ENCODE measurements around the gene CDH12. TPM values are rescaled to one million over a fixed set of nuclear protein-coding genes. Genes with fewer than 3 reads are reported as not detected.

Gene CDH12
- total RNA-seq, 4 donors from 2014 or later, result not detected

GRCh38 chr5:22390888-22391287, 462.3 kb downstream of the CDH12 start:
- Histone ChIP-seq H3K9me3 (no peaks in the 10 kb centered on the region), H3K27ac (no peak overlapping the region), H3K4me1 (no peaks in the 10 kb centered on the region), H3K4me3 (no peak overlapping the region), H3K36me3 (no peaks in the 10 kb centered on the region), H3K27me3 (no peaks in the 10 kb centered on the region)
- TF ChIP-seq POLR2A (IDR thresholded peaks at IDR 0.05), result no peak
- TF ChIP-seq, protein P1, sequence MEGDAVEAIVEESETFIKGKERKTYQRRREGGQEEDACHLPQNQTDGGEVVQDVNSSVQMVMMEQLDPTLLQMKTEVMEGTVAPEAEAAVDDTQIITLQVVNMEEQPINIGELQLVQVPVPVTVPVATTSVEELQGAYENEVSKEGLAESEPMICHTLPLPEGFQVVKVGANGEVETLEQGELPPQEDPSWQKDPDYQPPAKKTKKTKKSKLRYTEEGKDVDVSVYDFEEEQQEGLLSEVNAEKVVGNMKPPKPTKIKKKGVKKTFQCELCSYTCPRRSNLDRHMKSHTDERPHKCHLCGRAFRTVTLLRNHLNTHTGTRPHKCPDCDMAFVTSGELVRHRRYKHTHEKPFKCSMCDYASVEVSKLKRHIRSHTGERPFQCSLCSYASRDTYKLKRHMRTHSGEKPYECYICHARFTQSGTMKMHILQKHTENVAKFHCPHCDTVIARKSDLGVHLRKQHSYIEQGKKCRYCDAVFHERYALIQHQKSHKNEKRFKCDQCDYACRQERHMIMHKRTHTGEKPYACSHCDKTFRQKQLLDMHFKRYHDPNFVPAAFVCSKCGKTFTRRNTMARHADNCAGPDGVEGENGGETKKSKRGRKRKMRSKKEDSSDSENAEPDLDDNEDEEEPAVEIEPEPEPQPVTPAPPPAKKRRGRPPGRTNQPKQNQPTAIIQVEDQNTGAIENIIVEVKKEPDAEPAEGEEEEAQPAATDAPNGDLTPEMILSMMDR (IDR thresholded peaks at IDR 0.05 in 4 of 5, conservative IDR thresholded peaks at IDR 0.05 in 1 of 5), result no peak
- intact Hi-C loops (cut with DNase I; ENCODE audit: low total_unique reads) (no loop called here), in situ Hi-C loops (cut with MboI; ENCODE audit: low sequenced_read_pairs in 4 of 4) (no loop called here)
- ATAC-seq, result no peak
- DNase-seq, result no peak

- in situ Hi-C loops (cut with MboI; ENCODE audit: low sequenced_read_pairs in 4 of 4) (no loop called here), intact Hi-C loops (cut with DNase I; ENCODE audit: low total_unique reads) (no loop called here)
- no peak for ATAC-seq
- Histone ChIP-seq H3K27ac (no peak overlapping the region), H3K36me3 (no peaks in the 10 kb centered on the region), H3K27me3 (no peaks in the 10 kb centered on the region), H3K4me3 (no peak overlapping the region), H3K9me3 (no peaks in the 10 kb centered on the region), H3K4me1 (no peaks in the 10 kb centered on the region)
- TF ChIP-seq, protein P1 (IDR thresholded peaks at IDR 0.05 in 4 of 5, conservative IDR thresholded peaks at IDR 0.05 in 1 of 5), result no peak
- TF ChIP-seq POLR2A (IDR thresholded peaks at IDR 0.05), result no peak
- no peak for DNase-seq
Measured at GRCh38 chr5:22372826-22373660, 480.1 kb downstream of the CDH12 start.

- in situ Hi-C loops (cut with MboI; ENCODE audit: low sequenced_read_pairs in 4 of 4), result no loop called here
- no peak for ATAC-seq
- Histone ChIP-seq H3K4me3 (no peak overlapping the region), H3K36me3 (no peaks in the 10 kb centered on the region), H3K27ac (no peak overlapping the region), H3K4me1 (no peaks in the 10 kb centered on the region), H3K27me3 (no peaks in the 10 kb centered on the region), H3K9me3 (no peaks in the 10 kb centered on the region)
- TF ChIP-seq, protein P1 (IDR thresholded peaks at IDR 0.05 in 4 of 5, conservative IDR thresholded peaks at IDR 0.05 in 1 of 5), result no peak
- TF ChIP-seq POLR2A (IDR thresholded peaks at IDR 0.05), result no peak
- intact Hi-C loops (cut with DNase I; ENCODE audit: low total_unique reads), result no loop called here
- no peak for DNase-seq
Measured at GRCh38 chr5:22372376-22372775, 480.8 kb downstream of the CDH12 start.

GRCh38 chr5:22354956-22355355, 498.2 kb downstream of the CDH12 start:
- ATAC-seq (no peak), DNase-seq (no peak)
- Histone ChIP-seq H3K27ac (no peak overlapping the region), H3K4me3 (no peak overlapping the region), H3K36me3 (no peaks in the 10 kb centered on the region), H3K27me3 (no peaks in the 10 kb centered on the region), H3K4me1 (no peaks in the 10 kb centered on the region), H3K9me3 (no peaks in the 10 kb centered on the region)
- in situ Hi-C loops (cut with MboI; ENCODE audit: low sequenced_read_pairs in 4 of 4), result no loop called here
- no peak for TF ChIP-seq POLR2A (IDR thresholded peaks at IDR 0.05)
- TF ChIP-seq, protein P1 (IDR thresholded peaks at IDR 0.05 in 4 of 5, conservative IDR thresholded peaks at IDR 0.05 in 1 of 5), result no peak
- intact Hi-C loops (cut with DNase I; ENCODE audit: low total_unique reads), result no loop called here

Data from gastrocnemius medialis (tissue), 4 donors.